GM19239 (cell line): ENCODE results near the gene RPUSD1.
"Not testable (repeated sequence)": the region's sequence is repeated elsewhere in the genome, so short reads cannot be mapped to it uniquely, and the experiment has no call there.

ENCODE experiments used
- DNase-seq: peaks from one replicate; pipeline ENCODE4 v3.0.0; 2011; ENCODE audit warnings: low spot score; ENCODE audit not compliant: insufficient read length
- FAIRE-seq: peaks from 2 replicates; lab custom pipeline; 2011; peaks lifted over from hg19 to GRCh38; lab: Jason Lieb, UNC

RPUSD1 gene

GRCh38 chr16:754121-754607 is 34.0 kb downstream of the RPUSD1 start:
- FAIRE-seq, DNase-seq: not testable (repeated sequence)

GRCh38 chr16:752007-752312 is 36.2 kb downstream of the RPUSD1 start:
- DNase-seq (no peak), FAIRE-seq (no peak)

- FAIRE-seq, result no peak
- DNase-seq, result no peak
These were observed 36.8 kb downstream of the RPUSD1 start for GRCh38 chr16:751152-752006.

GRCh38 chr16:750485-750884 is 37.7 kb downstream of the RPUSD1 start:
- DNase-seq, result no peak
- no peak for FAIRE-seq

- no peak for FAIRE-seq
- no peak for DNase-seq
These were observed 39.2 kb downstream of the RPUSD1 start for GRCh38 chr16:749010-749409.

GRCh38 chr16:747978-748746 is 40.0 kb downstream of the RPUSD1 start:
- DNase-seq (no peak), FAIRE-seq (no peak)

GRCh38 chr16:746637-747036 is 41.5 kb downstream of the RPUSD1 start:
- DNase-seq (no peak), FAIRE-seq (no peak)

- no peak for FAIRE-seq
These were observed 42.4 kb downstream of the RPUSD1 start for GRCh38 chr16:745739-746138.

GRCh38 chr16:743794-744500 is 44.2 kb downstream of the RPUSD1 start:
- DNase-seq (no peak), FAIRE-seq (no peak)

More at GRCh38 chr16:745739-746138, 42.4 kb downstream of the RPUSD1 start:
- DNase-seq, result no peak

- not testable (repeated sequence) for FAIRE-seq
These were observed 45.3 kb downstream of the RPUSD1 start for GRCh38 chr16:742894-743293.

GRCh38 chr16:741986-742629 is 46.1 kb downstream of the RPUSD1 start:
- DNase-seq, result no peak
- FAIRE-seq, result no peak

More at GRCh38 chr16:742894-743293, 45.3 kb downstream of the RPUSD1 start:
- not testable (repeated sequence) for DNase-seq

GRCh38 chr16:740764-741505 is 47.2 kb downstream of the RPUSD1 start, which contains the start of gene CIAO3:
Gene CIAO3 (minus strand): TSS chr16:740997. CDS start chr16:740985, 12 bp downstream.
- DNase-seq (peak; percentile 98), FAIRE-seq (no peak)

GRCh38 chr16:740459-740763 is 47.8 kb downstream of the RPUSD1 start:
- FAIRE-seq (no peak), DNase-seq (no peak)

- DNase-seq, result no peak
- no peak for FAIRE-seq
These were observed 48.4 kb downstream of the RPUSD1 start for GRCh38 chr16:739560-740458.

GRCh38 chr16:736936-737481 is 51.2 kb downstream of the RPUSD1 start:
- DNase-seq (no peak), FAIRE-seq (no peak)

- DNase-seq (no peak), FAIRE-seq (peak; percentile 68)
These were observed 52.2 kb downstream of the RPUSD1 start for GRCh38 chr16:735982-736453.

GRCh38 chr16:734981-735881 is 53.0 kb downstream of the RPUSD1 start:
- DNase-seq, result no peak
- FAIRE-seq, result peak; percentile 53
